ENCODE measurements around the gene CRYAA. TPM values are rescaled to one million over a fixed set of nuclear protein-coding genes. Genes with fewer than 3 reads are reported as not detected.
"Not testable (repeated sequence)": the region's sequence is repeated elsewhere in the genome, so short reads cannot be mapped to it uniquely, and the experiment has no call there.

The CRYAA gene
- total RNA-seq, 1 donor from 2014 or later = not detected

DNA sequence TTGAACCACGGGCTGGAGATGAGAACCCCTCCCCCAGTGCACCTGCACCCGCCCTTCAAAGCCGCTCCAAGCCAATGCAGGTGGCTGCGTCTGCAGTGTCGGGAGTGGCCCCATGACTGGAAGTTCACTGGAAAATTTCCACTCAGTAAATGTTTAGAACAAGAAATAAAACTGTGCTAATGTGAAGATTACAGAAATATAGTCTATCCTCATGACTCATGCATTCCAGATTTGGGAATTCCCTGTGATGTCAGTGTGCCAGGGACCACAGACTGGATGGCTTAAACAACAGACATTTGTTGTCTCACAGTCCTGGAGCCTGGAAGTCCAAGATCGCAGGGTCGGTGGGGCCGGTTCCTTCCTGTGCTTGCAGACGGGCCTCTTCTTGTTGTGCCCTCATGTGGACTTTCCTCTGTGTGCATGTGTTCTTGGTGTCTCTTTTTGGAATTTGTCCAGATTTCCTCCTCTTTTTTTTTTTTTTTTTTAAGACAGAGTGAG, 6.1 kb upstream of the CRYAA start:
- not testable (repeated sequence) for H3K27me3 Mint-ChIP-seq (ENCODE audit: unreplicated experiment); H3K27ac Mint-ChIP-seq (ENCODE audit: unreplicated experiment); H3K4me1 Mint-ChIP-seq (ENCODE audit: low read depth, unreplicated experiment); DNase-seq; H3K4me3 Mint-ChIP-seq (ENCODE audit: unreplicated experiment); H3K9me3 Mint-ChIP-seq (ENCODE audit: unreplicated experiment); H3K36me3 Mint-ChIP-seq (ENCODE audit: unreplicated experiment)

DNA sequence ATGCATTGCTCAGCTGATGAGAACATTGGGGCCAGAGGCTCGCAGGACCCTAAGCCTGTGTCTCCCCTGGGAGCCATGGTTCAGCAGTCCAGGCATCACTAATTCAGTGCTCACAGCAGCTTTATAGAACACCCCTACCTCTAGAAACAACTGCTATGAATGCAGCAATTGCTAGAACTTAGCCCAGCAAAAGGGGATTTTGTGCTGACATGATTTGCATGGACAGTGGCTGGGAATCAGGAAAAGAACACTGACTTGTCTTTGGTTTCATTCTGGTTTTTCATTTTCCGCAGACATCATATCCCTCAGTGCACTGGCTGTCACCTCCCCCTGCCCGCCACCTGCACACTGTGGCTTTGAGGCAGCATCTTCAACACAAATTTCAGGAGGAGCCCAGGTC, 4.0 kb upstream of the CRYAA start:
- not testable (repeated sequence) for H3K27me3 Mint-ChIP-seq (ENCODE audit: unreplicated experiment); DNase-seq

GRCh38 chr21:43165734-43166133, 3.1 kb upstream of the CRYAA start:
- H3K36me3 Mint-ChIP-seq (ENCODE audit: unreplicated experiment); H3K4me1 Mint-ChIP-seq (ENCODE audit: low read depth, unreplicated experiment); H3K27me3 Mint-ChIP-seq (ENCODE audit: unreplicated experiment); DNase-seq; H3K9me3 Mint-ChIP-seq (ENCODE audit: unreplicated experiment); H3K4me3 Mint-ChIP-seq (ENCODE audit: unreplicated experiment); H3K27ac Mint-ChIP-seq (ENCODE audit: unreplicated experiment): not testable (repeated sequence)

More for the DNA sequence above, 4.0 kb upstream of the CRYAA start:
- H3K36me3 Mint-ChIP-seq (ENCODE audit: unreplicated experiment); H3K9me3 Mint-ChIP-seq (ENCODE audit: unreplicated experiment); H3K4me3 Mint-ChIP-seq (ENCODE audit: unreplicated experiment); H3K27ac Mint-ChIP-seq (ENCODE audit: unreplicated experiment); H3K4me1 Mint-ChIP-seq (ENCODE audit: low read depth, unreplicated experiment): not testable (repeated sequence)

DNA sequence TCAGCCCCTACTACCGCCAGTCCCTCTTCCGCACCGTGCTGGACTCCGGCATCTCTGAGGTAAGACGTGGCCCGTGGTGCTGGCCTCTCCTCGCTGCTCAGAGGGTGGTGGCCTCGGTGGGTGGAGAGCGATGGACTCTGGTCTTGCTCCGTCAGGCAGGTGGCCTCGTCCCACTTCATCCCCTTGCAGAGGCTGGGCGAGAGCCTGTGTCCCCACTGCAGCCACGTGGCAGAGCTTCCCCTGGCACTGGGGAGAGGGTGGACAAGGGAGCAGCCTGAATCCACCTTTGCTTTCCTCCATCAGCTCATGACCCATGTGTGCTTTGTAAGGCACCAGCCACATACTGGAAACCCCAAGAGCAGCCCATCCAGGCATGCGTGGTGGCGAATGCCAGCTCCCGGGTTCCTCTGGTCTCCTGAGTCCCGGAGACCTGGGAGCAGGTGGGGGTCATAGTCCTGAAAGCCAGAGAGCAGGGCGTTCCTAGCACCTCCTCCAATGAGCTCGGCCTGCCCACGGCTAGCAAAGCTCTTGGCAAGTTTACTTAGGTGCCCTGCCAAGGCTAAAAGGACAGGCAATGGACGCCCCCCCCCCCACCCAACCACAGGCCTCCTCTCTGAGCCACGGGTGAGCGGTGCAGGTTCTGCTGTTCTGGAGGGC, 550 bp downstream of the CRYAA start:
- not testable (repeated sequence) for H3K27me3 Mint-ChIP-seq (ENCODE audit: unreplicated experiment); H3K36me3 Mint-ChIP-seq (ENCODE audit: unreplicated experiment); H3K27ac Mint-ChIP-seq (ENCODE audit: unreplicated experiment); DNase-seq; H3K4me1 Mint-ChIP-seq (ENCODE audit: low read depth, unreplicated experiment); H3K9me3 Mint-ChIP-seq (ENCODE audit: unreplicated experiment); H3K4me3 Mint-ChIP-seq (ENCODE audit: unreplicated experiment)

GRCh38 chr21:43169891-43170290, 1.1 kb downstream of the CRYAA start:
- not testable (repeated sequence) for H3K4me1 Mint-ChIP-seq (ENCODE audit: low read depth, unreplicated experiment); H3K4me3 Mint-ChIP-seq (ENCODE audit: unreplicated experiment); H3K27ac Mint-ChIP-seq (ENCODE audit: unreplicated experiment); H3K36me3 Mint-ChIP-seq (ENCODE audit: unreplicated experiment); DNase-seq; H3K9me3 Mint-ChIP-seq (ENCODE audit: unreplicated experiment); H3K27me3 Mint-ChIP-seq (ENCODE audit: unreplicated experiment)

DNA sequence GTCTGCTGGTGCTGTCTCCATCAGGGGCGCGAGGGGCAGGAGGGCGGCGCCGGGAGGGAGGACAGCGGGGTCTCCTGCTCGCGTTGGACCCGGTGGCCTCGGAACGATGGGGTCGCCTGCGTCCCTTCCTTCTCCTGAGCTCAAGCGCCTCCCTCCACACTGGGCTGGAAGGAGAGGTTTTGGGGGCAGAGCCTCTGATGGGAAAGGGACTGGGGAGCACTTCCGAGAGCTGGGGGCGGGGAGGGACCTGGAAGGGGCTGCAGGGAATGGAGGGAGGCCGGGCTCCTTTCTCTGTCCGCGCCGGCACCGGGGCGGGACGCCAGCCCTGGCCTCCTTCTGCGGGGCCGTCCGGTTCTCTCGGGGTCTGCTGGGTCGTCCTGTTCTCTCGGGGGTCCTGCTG, 4.0 kb downstream of the CRYAA start:
- not testable (repeated sequence) for H3K27ac Mint-ChIP-seq (ENCODE audit: unreplicated experiment); H3K27me3 Mint-ChIP-seq (ENCODE audit: unreplicated experiment); DNase-seq; H3K4me3 Mint-ChIP-seq (ENCODE audit: unreplicated experiment); H3K4me1 Mint-ChIP-seq (ENCODE audit: low read depth, unreplicated experiment); H3K9me3 Mint-ChIP-seq (ENCODE audit: unreplicated experiment); H3K36me3 Mint-ChIP-seq (ENCODE audit: unreplicated experiment)

GRCh38 chr21:43173438-43173837, 4.6 kb downstream of the CRYAA start:
- DNase-seq; H3K27me3 Mint-ChIP-seq (ENCODE audit: unreplicated experiment); H3K4me1 Mint-ChIP-seq (ENCODE audit: low read depth, unreplicated experiment); H3K4me3 Mint-ChIP-seq (ENCODE audit: unreplicated experiment); H3K9me3 Mint-ChIP-seq (ENCODE audit: unreplicated experiment); H3K27ac Mint-ChIP-seq (ENCODE audit: unreplicated experiment); H3K36me3 Mint-ChIP-seq (ENCODE audit: unreplicated experiment): not testable (repeated sequence)

DNA sequence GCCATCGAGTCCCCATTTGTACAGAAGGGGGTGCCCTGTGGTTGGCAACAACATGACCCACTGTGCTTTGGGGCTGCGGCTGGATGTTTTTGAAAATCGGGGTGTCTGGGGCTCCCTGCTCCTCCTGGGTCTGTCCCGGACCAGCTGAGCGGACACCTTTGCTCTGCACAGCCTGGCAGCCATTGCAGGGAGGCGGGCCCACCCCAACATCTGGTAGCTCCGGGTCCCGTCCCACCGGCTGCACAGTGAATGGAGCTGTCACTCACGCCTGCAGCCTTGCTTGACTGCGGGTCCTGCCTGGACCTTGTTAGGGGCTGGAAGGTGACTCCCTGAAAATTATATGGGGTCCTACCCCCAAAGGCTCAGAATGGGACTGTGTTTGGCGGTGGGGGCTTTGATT, 5.1 kb downstream of the CRYAA start:
- DNase-seq; H3K4me3 Mint-ChIP-seq (ENCODE audit: unreplicated experiment); H3K4me1 Mint-ChIP-seq (ENCODE audit: low read depth, unreplicated experiment); H3K9me3 Mint-ChIP-seq (ENCODE audit: unreplicated experiment); H3K36me3 Mint-ChIP-seq (ENCODE audit: unreplicated experiment); H3K27me3 Mint-ChIP-seq (ENCODE audit: unreplicated experiment); H3K27ac Mint-ChIP-seq (ENCODE audit: unreplicated experiment): not testable (repeated sequence)

GRCh38 chr21:43174998-43175397, 6.2 kb downstream of the CRYAA start:
- H3K36me3 Mint-ChIP-seq (ENCODE audit: unreplicated experiment); DNase-seq; H3K27me3 Mint-ChIP-seq (ENCODE audit: unreplicated experiment); H3K27ac Mint-ChIP-seq (ENCODE audit: unreplicated experiment); H3K4me3 Mint-ChIP-seq (ENCODE audit: unreplicated experiment); H3K4me1 Mint-ChIP-seq (ENCODE audit: low read depth, unreplicated experiment); H3K9me3 Mint-ChIP-seq (ENCODE audit: unreplicated experiment): not testable (repeated sequence)

GRCh38 chr21:43176621-43177020, 7.8 kb downstream of the CRYAA start:
- H3K27me3 Mint-ChIP-seq (ENCODE audit: unreplicated experiment); H3K4me3 Mint-ChIP-seq (ENCODE audit: unreplicated experiment); DNase-seq; H3K4me1 Mint-ChIP-seq (ENCODE audit: low read depth, unreplicated experiment); H3K9me3 Mint-ChIP-seq (ENCODE audit: unreplicated experiment); H3K27ac Mint-ChIP-seq (ENCODE audit: unreplicated experiment); H3K36me3 Mint-ChIP-seq (ENCODE audit: unreplicated experiment): not testable (repeated sequence)

GRCh38 chr21:43177043-43177906, 8.5 kb downstream of the CRYAA start:
- not testable (repeated sequence) for H3K36me3 Mint-ChIP-seq (ENCODE audit: unreplicated experiment); H3K4me3 Mint-ChIP-seq (ENCODE audit: unreplicated experiment); DNase-seq; H3K27me3 Mint-ChIP-seq (ENCODE audit: unreplicated experiment); H3K9me3 Mint-ChIP-seq (ENCODE audit: unreplicated experiment); H3K4me1 Mint-ChIP-seq (ENCODE audit: low read depth, unreplicated experiment); H3K27ac Mint-ChIP-seq (ENCODE audit: unreplicated experiment)

- not testable (repeated sequence) for H3K27me3 Mint-ChIP-seq (ENCODE audit: unreplicated experiment); H3K36me3 Mint-ChIP-seq (ENCODE audit: unreplicated experiment); H3K27ac Mint-ChIP-seq (ENCODE audit: unreplicated experiment); H3K4me3 Mint-ChIP-seq (ENCODE audit: unreplicated experiment); H3K4me1 Mint-ChIP-seq (ENCODE audit: low read depth, unreplicated experiment); DNase-seq; H3K9me3 Mint-ChIP-seq (ENCODE audit: unreplicated experiment)
These were observed 9.5 kb downstream of the CRYAA start for GRCh38 chr21:43178175-43178826.

Measured in glutamatergic neuron (in vitro differentiated cells).